ENCODE measurements around the gene BMP7.

GRCh38 chr20:57146155-57146554, 120.3 kb downstream of the BMP7 start:
- no peak for TF ChIP-seq POLR2AphosphoS5 (IDR thresholded peaks at IDR 0.05; ENCODE audit: insufficient read depth, low read depth, low read length)
- TF ChIP-seq, protein P1, sequence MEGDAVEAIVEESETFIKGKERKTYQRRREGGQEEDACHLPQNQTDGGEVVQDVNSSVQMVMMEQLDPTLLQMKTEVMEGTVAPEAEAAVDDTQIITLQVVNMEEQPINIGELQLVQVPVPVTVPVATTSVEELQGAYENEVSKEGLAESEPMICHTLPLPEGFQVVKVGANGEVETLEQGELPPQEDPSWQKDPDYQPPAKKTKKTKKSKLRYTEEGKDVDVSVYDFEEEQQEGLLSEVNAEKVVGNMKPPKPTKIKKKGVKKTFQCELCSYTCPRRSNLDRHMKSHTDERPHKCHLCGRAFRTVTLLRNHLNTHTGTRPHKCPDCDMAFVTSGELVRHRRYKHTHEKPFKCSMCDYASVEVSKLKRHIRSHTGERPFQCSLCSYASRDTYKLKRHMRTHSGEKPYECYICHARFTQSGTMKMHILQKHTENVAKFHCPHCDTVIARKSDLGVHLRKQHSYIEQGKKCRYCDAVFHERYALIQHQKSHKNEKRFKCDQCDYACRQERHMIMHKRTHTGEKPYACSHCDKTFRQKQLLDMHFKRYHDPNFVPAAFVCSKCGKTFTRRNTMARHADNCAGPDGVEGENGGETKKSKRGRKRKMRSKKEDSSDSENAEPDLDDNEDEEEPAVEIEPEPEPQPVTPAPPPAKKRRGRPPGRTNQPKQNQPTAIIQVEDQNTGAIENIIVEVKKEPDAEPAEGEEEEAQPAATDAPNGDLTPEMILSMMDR (IDR thresholded peaks at IDR 0.05; ENCODE audit: extremely low read depth in 1 of 2, insufficient read depth in 1 of 2, low read depth in 1 of 2, low read length in 2 of 2): no peak
- TF ChIP-seq EZH2 (IDR thresholded peaks at IDR 0.05; ENCODE audit: borderline replicate concordance, low read depth, low read length, severe bottlenecking): no peak
- no peak for TF ChIP-seq FOS (IDR thresholded peaks at IDR 0.05; ENCODE audit: borderline replicate concordance, insufficient read depth, low read length)
- no peak for TF ChIP-seq JUN (IDR thresholded peaks at IDR 0.05; ENCODE audit: borderline replicate concordance, insufficient read depth, insufficient read length, low read depth)
- no peak for TF ChIP-seq MYC (IDR thresholded peaks at IDR 0.05; ENCODE audit: low read depth, low read length)

All from endothelial cell of umbilical vein (primary cell).